Pancreas (tissue), 10 donors: ENCODE data around the gene RNF44. TPM values are rescaled to one million over a fixed set of nuclear protein-coding genes. Genes with fewer than 3 reads are reported as not detected.

Source experiments
- ATAC-seq, 4 donors: fragments of 200-7000 bp; cut with Tn5 transposase; one replicate each; pipeline versions ENCODE4 v1.8.0 to v1.9.1; 2020; ENCODE audit warnings: mild to moderate bottlenecking in 4 of 4, moderate library complexity in 4 of 4
- DNase-seq, 6 donors: peaks; one replicate each; pipeline ENCODE4 v3.0.0-alpha.2; 2020
- FAIRE-seq: peaks from 2 replicates; lab custom pipeline; 2012; peaks lifted over from hg19 to GRCh38; lab: Jason Lieb, UNC
- H3K27ac ChIP-seq, 4 donors: fragments of 200-600 bp; sonication (generic); 1 replicate in 3 of 4; 2 replicates in 1 of 4; pipeline versions ENCODE4 v1.5.0 to v1.8.0; 2020
- H3K27me3 ChIP-seq, 4 donors: fragments of 200-600 bp; one replicate each; pipeline ENCODE4 v1.8.0; 2021
- H3K36me3 ChIP-seq, 3 donors: fragments of 200-600 bp; sonication (generic) in 1 of 3; one replicate each; pipeline versions ENCODE4 v1.5.0 to v1.8.0; 2020 to 2021
- H3K4me1 ChIP-seq, 3 donors: fragments of 200-600 bp; one replicate each; pipeline ENCODE4 v1.8.0; 2021
- H3K4me3 ChIP-seq, 4 donors: fragments of 200-600 bp; sonication (generic) in 2 of 4; one replicate each; pipeline versions ENCODE4 v1.5.0 to v1.8.0; 2020 to 2021
- H3K9me3 ChIP-seq, 4 donors: fragments of 200-600 bp; one replicate each; pipeline ENCODE4 v1.8.0; 2021
- CTCF ChIP-seq, 4 donors: fragments of 200-600 bp; sonication (generic) in 3 of 4; IDR thresholded peaks; one replicate each; pipeline versions ENCODE4 v1.5.0 to v1.8.0; 2021; ENCODE audit warnings: antibody characterized with exemption in 4 of 4
- WGBS, 2 donors: extraction: QIAGEN DNeasy Blood & Tissue Kit; methylation state at CpG; one replicate each; pipeline ENCODE4 v1.1.7; 2013; 5-methylcytosine and 5-hydroxymethylcytosine counted together
- intact Hi-C, 3 donors: fragments of 100-400 bp; cut with DNase I; formaldehyde crosslinking; loops; one replicate each; pipeline versions ENCODE4 v1.11.1 to v1.14.2; 2022
- polyA plus RNA-seq, 2 donors: library from polyadenylated mRNA; stranded (reverse); fragments of 200-250 nt; gene quantifications; one replicate each; pipeline ENCODE4 v1.2.3, GENCODE V29; 2013
- total RNA-seq, 6 donors: library from RNA; stranded (reverse); fragmentation: NEBNext Ultra II Directional in 4 of 6; extraction: Animal tissue kit (Norgen Biotek cat#: 25700) in 4 of 6; gene quantifications; one replicate each; pipeline versions ENCODE4 v1.2.1 to v1.2.4, GENCODE V29; 2021 to 2023
- donor health status: healthy with polysubstance abuse.
- donor health status: DM: no; HTN: no; CAD: no; lungs with moderate emphysema.
- donor health status: DM: no; HTN: no; CAD: no.
- donor health status: control.
- donor health status: control.
- donor health status: Bipolar disorder and iron deficiency.
- donor health status: DM: yes; HTN: yes; CAD: no.
- donor health status: DM: no; HTN: no; CAD: no.
- donor health status: DM: no; HTN: no; CAD: no.
- donor health status: DM: yes; HTN: yes; CAD: no.

RNF44 gene
- total and polyA plus RNA-seq, 8 donors: 13.8 to 36.6 (median 18.5) TPM

DNA sequence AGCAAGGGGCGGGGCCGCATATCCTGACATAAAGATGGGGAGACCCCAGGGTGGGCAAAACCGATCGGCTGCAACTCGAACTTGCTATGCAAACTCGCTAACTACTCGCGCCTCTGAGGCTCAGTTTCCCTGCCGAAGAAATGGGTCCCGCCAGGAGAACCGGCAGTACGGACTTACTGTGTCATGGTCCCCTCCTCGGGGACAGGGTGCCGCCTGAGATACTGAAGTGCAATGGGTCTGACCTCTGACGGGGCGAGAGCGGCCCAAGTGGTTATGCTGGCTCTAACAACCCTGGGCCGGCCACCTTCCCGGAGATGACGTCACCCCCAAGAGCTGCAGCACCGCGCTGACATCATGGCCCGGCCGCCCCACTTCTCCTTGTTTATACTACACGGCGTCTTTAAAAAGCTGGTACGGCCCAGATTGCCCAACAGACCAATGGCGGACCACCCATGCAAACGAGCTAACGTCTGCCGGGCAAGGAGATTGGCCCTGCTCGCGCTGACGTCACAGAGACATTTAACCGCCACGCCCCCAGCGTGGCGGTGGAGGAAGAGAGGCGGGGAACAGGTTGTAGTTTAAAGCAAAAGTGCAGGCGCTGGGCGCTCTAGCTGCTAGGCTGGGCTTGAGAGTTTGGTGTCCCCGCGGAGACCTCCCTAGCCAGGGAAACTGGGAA, 490 bp upstream of the RNF44 start:
- Histone ChIP-seq H3K27ac (peak overlapping the region; percentile 91 to 97 (median 94)), H3K4me1 (peaks cover 24 to 35% (median 26%) of the 10 kb centered on the region in 3 donors), H3K9me3 (no peaks in the 10 kb centered on the region), H3K27me3 (no peaks in the 10 kb centered on the region), H3K36me3 (no peaks in the 10 kb centered on the region), H3K4me3 (peak overlapping the region; percentile 51 to 92 (median 82))
- FAIRE-seq (peak; percentile 91), DNase-seq (peak; percentile 89 to 99 (median 98)), ATAC-seq (peak; percentile 80 to 87 (median 82))
- intact Hi-C loops: no loop called here
- 0 to 1% methylated on average over 43 of the region's 43 CpGs for WGBS, 2 donors
- TF ChIP-seq CTCF (IDR thresholded peaks at IDR 0.05): no peak

- DNase-seq (peak; percentile 71 to 88 (median 78)), ATAC-seq (peak; percentile 47 to 63 (median 55)), FAIRE-seq (no peak)
- Histone ChIP-seq H3K4me1 (peaks cover 22 to 35% (median 24%) of the 10 kb centered on the region in 3 donors), H3K36me3 (peaks cover 0 to 6% (median 1%) of the 10 kb centered on the region in 3 donors), H3K27ac (peak overlapping the region; percentile 91 to 97 (median 94)), H3K4me3 (peak overlapping the region; percentile 51 to 92 (median 82)), H3K27me3 (no peaks in the 10 kb centered on the region), H3K9me3 (no peaks in the 10 kb centered on the region)
- no peak for TF ChIP-seq CTCF (IDR thresholded peaks at IDR 0.05)
- intact Hi-C loops: no loop called here
- WGBS, 2 donors: 2% methylated on average over 37 to 43 of the region's 43 CpGs
Observed at GRCh38 chr5:176536132-176536901, 885 bp downstream of the RNF44 start.

GRCh38 chr5:176535664-176536131, 1.5 kb downstream of the RNF44 start:
- no peak for FAIRE-seq
- H3K27me3 ChIP-seq: no peaks in the 10 kb centered on the region
- peak overlapping the region; percentile 91 to 97 (median 94) for H3K27ac ChIP-seq
- no peak for ATAC-seq
- intact Hi-C loops: no loop called here
- H3K9me3 ChIP-seq: no peaks in the 10 kb centered on the region
- H3K4me1 ChIP-seq: peaks cover 22 to 35% (median 24%) of the 10 kb centered on the region in 3 donors
- H3K36me3 ChIP-seq: peaks cover 0 to 12% (median 7%) of the 10 kb centered on the region in 3 donors
- WGBS, 2 donors: 4 to 5% methylated on average over 9 of the region's 9 CpGs
- TF ChIP-seq CTCF (IDR thresholded peaks at IDR 0.05): no peak
- H3K4me3 ChIP-seq: peak overlapping the region; percentile 51 to 92 (median 82)
- DNase-seq: peak in 2 of 6 donors; percentile 40 to 62

DNA sequence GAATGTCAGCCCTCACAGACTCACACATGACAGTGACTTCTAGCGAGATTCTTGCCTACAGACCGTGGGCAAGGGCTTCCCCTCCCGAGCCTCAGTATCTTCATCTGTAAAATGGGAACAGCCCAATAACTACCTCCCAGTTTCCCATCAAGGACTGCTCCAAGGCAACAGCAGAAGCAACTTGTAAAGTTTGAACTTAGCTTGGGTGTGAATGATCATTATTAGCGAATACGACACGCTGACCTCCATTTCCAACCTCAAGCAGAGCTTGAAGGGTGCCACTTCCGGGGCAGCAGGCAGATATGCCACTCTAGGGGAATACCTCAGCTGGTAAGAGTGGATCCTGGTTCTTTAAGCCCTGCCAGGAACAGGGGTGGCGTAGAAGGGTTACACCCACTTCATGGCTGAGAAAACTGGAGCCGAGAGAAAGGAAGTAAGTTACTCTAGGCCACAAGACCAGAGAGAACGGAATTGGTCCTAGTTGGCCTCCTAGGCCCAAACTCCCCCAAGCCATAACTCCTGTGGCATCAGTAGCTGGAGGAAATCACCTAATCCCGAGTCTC, 2.0 kb downstream of the RNF44 start:
- FAIRE-seq: no peak

More for the DNA sequence above, 2.0 kb downstream of the RNF44 start:
- ATAC-seq (no peak), DNase-seq (peak in 1 of 6 donors; percentile 33)
- intact Hi-C loops: no loop called here
- peak overlapping the region; percentile 37 to 97 (median 94) for H3K27ac ChIP-seq
- H3K4me1 ChIP-seq: peaks cover 22 to 35% (median 24%) of the 10 kb centered on the region in 3 donors
- H3K36me3 ChIP-seq: peaks cover 0 to 17% (median 7%) of the 10 kb centered on the region in 3 donors
- WGBS, 2 donors: 56 to 57% methylated on average over 11 of the region's 11 CpGs
- H3K9me3 ChIP-seq: no peaks in the 10 kb centered on the region
- no peak for TF ChIP-seq CTCF (IDR thresholded peaks at IDR 0.05)
- H3K4me3 ChIP-seq: peak overlapping the region in 3 of 4 donors; percentile 51 to 92 (median 75)
- H3K27me3 ChIP-seq: no peaks in the 10 kb centered on the region
